HCT116 (cell line): ENCODE measurements around the gene CDIP1. TPM values are rescaled to one million over a fixed set of nuclear protein-coding genes. Genes with fewer than 3 reads are reported as not detected.

Source experiments
- ATAC-seq: fragments of 200-7000 bp; cut with Tn5 transposase; 2 replicates; pipeline ENCODE4 v1.9.1; 2020; ENCODE audit warnings: mild to moderate bottlenecking, moderate library complexity
- BruUV-seq: library from RNA; stranded (reverse); fragments of 400-500 nt; replicated peaks from 2 replicates; lab custom pipeline; 2021; lab: Mats Ljungman, UMichigan
- CTCF ChIA-PET: fragments of 300-600 bp; sonication (Branson Sonifier 250); formaldehyde crosslinking; loops from one replicate; lab custom pipeline; 2021; ENCODE audit warnings: antibody characterized with exemption; lab: Charles Lee
- POLR2A ChIA-PET: fragments of 300-600, 350-600 bp; sonication (Branson Sonifier 250); formaldehyde crosslinking; loops from one replicate; lab custom pipeline; 2021; ENCODE audit warnings: antibody characterized with exemption; lab: Charles Lee
- RAD21 ChIA-PET, 2 experiments: fragments of 300-600 bp; sonication (Branson Sonifier 250); formaldehyde crosslinking; loops; one replicate each; lab custom pipeline; 2023; ENCODE audit warnings: low total read pairs in 2 of 2; ENCODE audit not compliant: uncharacterized antibody in 2 of 2, unreplicated experiment in 2 of 2, low non-redundant PET in 1 of 2; lab: Charles Lee
- DNase-seq: peaks from one replicate; pipeline ENCODE4 v3.0.0-alpha.2; 2010; ENCODE audit warnings: low read depth, low spot score
- H2AFZ ChIP-seq: fragments of 200-600 bp; shearing (Covaris generic), sonication (generic); 2 replicates; pipeline ENCODE4 v1.6.1; 2017; ENCODE audit warnings: low read depth, mixed run types, mixed read lengths, antibody characterized with exemption, low read length; ENCODE audit not compliant: poor library complexity, severe bottlenecking
- H3K27ac ChIP-seq: 2 replicates; pipeline ENCODE4 v1.5.1; 2012; ENCODE audit warnings: low read depth, low read length
- H3K27me3 ChIP-seq: fragments of 200-600 bp; sonication (generic); 2 replicates; pipeline ENCODE4 v1.6.1; 2016; ENCODE audit warnings: mixed run types, low read length, mixed read lengths; ENCODE audit not compliant: insufficient read depth
- H3K36me3 ChIP-seq, 2 experiments: fragments of 200-500 bp in 1 of 2; fragments of 200-600 bp in 1 of 2; sonication (Bioruptor generic) in 1 of 2; sonication (generic) in 1 of 2; 2 replicates each; pipeline versions ENCODE4 v1.5.1 to v1.6.1; 2014 to 2016; ENCODE audit warnings: low read length in 2 of 2, inconsistent platforms in 1 of 2, mixed read lengths in 1 of 2, mixed run types in 1 of 2; ENCODE audit not compliant: insufficient read depth in 2 of 2, control insufficient read depth in 1 of 2
- H3K4me1 ChIP-seq, 2 experiments: fragments of 200-600 bp in 1 of 2; sonication (generic) in 1 of 2; 2 replicates each; pipeline versions ENCODE4 v1.5.1 to v1.6.1; 2012 to 2017; ENCODE audit warnings: low read length in 2 of 2, inconsistent platforms in 1 of 2, mild to moderate bottlenecking in 1 of 2, mixed read lengths in 1 of 2, mixed run types in 1 of 2, moderate library complexity in 1 of 2; ENCODE audit not compliant: insufficient read depth in 2 of 2, control insufficient read depth in 1 of 2
- H3K4me2 ChIP-seq: fragments of 200-600 bp; sonication (generic); 2 replicates; pipeline ENCODE4 v1.6.1; 2017; ENCODE audit warnings: mixed run types, low read length, mixed read lengths
- H3K4me3 ChIP-seq, 2 experiments: fragments of 200-600 bp in 1 of 2; sonication (generic) in 1 of 2; replicated peaks in 1 of 2; 2 replicates each; pipeline ENCODE4 v1.5.1; 2011 to 2016; ENCODE audit warnings: low read length in 2 of 2, control low read depth in 1 of 2, low read depth in 1 of 2, mild to moderate bottlenecking in 1 of 2, mixed read lengths in 1 of 2, mixed run types in 1 of 2
- H3K79me2 ChIP-seq: fragments of 200-600 bp; sonication (generic); 2 replicates; pipeline ENCODE4 v1.6.1; 2017; ENCODE audit warnings: mild to moderate bottlenecking, mixed run types, low read length, moderate library complexity, mixed read lengths; ENCODE audit not compliant: insufficient read depth
- H3K9ac ChIP-seq: fragments of 200-600 bp; sonication (generic); 2 replicates; pipeline ENCODE4 v1.6.1; 2016; ENCODE audit warnings: low read length, mixed read lengths
- H3K9me2 ChIP-seq: fragments of 200-600 bp; sonication (generic), shearing (Covaris generic); 2 replicates; pipeline ENCODE4 v1.6.1; 2017; ENCODE audit warnings: mixed run types, mild to moderate bottlenecking, moderate library complexity; ENCODE audit not compliant: insufficient read depth
- H3K9me3 ChIP-seq, 2 experiments: fragments of 200-500 bp in 1 of 2; fragments of 200-600 bp in 1 of 2; sonication (Bioruptor generic) in 1 of 2; sonication (generic) in 1 of 2; 2 replicates each; pipeline ENCODE4 v1.6.1; 2014 to 2017; ENCODE audit warnings: low read length in 2 of 2, mixed read lengths in 2 of 2, inconsistent platforms in 1 of 2, low read depth in 1 of 2, mild to moderate bottlenecking in 1 of 2, mixed run types in 1 of 2, moderate library complexity in 1 of 2; ENCODE audit not compliant: control insufficient read depth in 1 of 2, insufficient read depth in 1 of 2
- H4K20me1 ChIP-seq: fragments of 200-600 bp; sonication (generic), shearing (Covaris generic); 2 replicates; pipeline ENCODE4 v1.6.1; 2017; ENCODE audit warnings: mixed run types, mild to moderate bottlenecking, moderate library complexity; ENCODE audit not compliant: insufficient read depth
- EZH2 ChIP-seq: fragments of 200-600 bp; sonication (generic); IDR thresholded peaks from 2 replicates; pipeline ENCODE4 v1.6.1; 2017; ENCODE audit warnings: antibody characterized with exemption, mixed run types
- JUND ChIP-seq: IDR thresholded peaks from 2 replicates; pipeline ENCODE4 v1.6.1; 2012
- MAX ChIP-seq: IDR thresholded peaks from 2 replicates; pipeline ENCODE4 v1.6.1; 2012
- POLR2A ChIP-seq: IDR thresholded peaks from 2 replicates; pipeline ENCODE4 v1.7.0; 2011; ENCODE audit warnings: borderline replicate concordance; ENCODE audit not compliant: insufficient read depth, insufficient read length; ENCODE audit errors: extremely low read depth
- SP1 ChIP-seq: IDR thresholded peaks from 2 replicates; pipeline ENCODE4 v1.6.1; 2012; ENCODE audit warnings: low read depth
- ZBTB33 ChIP-seq: IDR thresholded peaks from 2 replicates; pipeline ENCODE4 v1.6.1; 2011; ENCODE audit warnings: mild to moderate bottlenecking, low read length, moderate library complexity; ENCODE audit not compliant: insufficient replicate concordance; ENCODE audit errors: extremely low read depth
- ZFX ChIP-seq: fragments of 450-650 bp; IDR thresholded peaks from 2 replicates; pipeline ENCODE4 v1.6.1; 2017
- ZNF274 ChIP-seq: fragments of 200-500 bp; sonication (Bioruptor generic); IDR thresholded peaks from 2 replicates; pipeline ENCODE4 v1.6.1; 2014; ENCODE audit warnings: mild to moderate bottlenecking, low read depth, low read length, inconsistent platforms
- intact Hi-C: fragments of 100-400 bp; cut with micrococcal nuclease; formaldehyde crosslinking; loops from 2 replicates; pipeline ENCODE4 v1.10.0; 2022
- total RNA-seq: library from RNA; stranded (reverse); gene quantifications from one replicate; pipeline ENCODE4 v1.2.1, GENCODE V29; 2021; ENCODE audit not compliant: unreplicated experiment
- TF ChIP-seq, protein P1 (sequence below): IDR thresholded peaks from 2 replicates; pipeline ENCODE4 v1.6.1; 2012; ENCODE audit warnings: low read depth

Gene CDIP1
- total RNA-seq, 1 experiment from 2014 or later = 7.2 TPM

GRCh38 chr16:4513881-4514280, 24.7 kb downstream of the CDIP1 start (continued):
- TF ChIP-seq, protein P1, sequence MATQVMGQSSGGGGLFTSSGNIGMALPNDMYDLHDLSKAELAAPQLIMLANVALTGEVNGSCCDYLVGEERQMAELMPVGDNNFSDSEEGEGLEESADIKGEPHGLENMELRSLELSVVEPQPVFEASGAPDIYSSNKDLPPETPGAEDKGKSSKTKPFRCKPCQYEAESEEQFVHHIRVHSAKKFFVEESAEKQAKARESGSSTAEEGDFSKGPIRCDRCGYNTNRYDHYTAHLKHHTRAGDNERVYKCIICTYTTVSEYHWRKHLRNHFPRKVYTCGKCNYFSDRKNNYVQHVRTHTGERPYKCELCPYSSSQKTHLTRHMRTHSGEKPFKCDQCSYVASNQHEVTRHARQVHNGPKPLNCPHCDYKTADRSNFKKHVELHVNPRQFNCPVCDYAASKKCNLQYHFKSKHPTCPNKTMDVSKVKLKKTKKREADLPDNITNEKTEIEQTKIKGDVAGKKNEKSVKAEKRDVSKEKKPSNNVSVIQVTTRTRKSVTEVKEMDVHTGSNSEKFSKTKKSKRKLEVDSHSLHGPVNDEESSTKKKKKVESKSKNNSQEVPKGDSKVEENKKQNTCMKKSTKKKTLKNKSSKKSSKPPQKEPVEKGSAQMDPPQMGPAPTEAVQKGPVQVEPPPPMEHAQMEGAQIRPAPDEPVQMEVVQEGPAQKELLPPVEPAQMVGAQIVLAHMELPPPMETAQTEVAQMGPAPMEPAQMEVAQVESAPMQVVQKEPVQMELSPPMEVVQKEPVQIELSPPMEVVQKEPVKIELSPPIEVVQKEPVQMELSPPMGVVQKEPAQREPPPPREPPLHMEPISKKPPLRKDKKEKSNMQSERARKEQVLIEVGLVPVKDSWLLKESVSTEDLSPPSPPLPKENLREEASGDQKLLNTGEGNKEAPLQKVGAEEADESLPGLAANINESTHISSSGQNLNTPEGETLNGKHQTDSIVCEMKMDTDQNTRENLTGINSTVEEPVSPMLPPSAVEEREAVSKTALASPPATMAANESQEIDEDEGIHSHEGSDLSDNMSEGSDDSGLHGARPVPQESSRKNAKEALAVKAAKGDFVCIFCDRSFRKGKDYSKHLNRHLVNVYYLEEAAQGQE = no peak
- TF ChIP-seq SP1 = no peak
- no peak for TF ChIP-seq POLR2A
- no peak for TF ChIP-seq EZH2

DNA sequence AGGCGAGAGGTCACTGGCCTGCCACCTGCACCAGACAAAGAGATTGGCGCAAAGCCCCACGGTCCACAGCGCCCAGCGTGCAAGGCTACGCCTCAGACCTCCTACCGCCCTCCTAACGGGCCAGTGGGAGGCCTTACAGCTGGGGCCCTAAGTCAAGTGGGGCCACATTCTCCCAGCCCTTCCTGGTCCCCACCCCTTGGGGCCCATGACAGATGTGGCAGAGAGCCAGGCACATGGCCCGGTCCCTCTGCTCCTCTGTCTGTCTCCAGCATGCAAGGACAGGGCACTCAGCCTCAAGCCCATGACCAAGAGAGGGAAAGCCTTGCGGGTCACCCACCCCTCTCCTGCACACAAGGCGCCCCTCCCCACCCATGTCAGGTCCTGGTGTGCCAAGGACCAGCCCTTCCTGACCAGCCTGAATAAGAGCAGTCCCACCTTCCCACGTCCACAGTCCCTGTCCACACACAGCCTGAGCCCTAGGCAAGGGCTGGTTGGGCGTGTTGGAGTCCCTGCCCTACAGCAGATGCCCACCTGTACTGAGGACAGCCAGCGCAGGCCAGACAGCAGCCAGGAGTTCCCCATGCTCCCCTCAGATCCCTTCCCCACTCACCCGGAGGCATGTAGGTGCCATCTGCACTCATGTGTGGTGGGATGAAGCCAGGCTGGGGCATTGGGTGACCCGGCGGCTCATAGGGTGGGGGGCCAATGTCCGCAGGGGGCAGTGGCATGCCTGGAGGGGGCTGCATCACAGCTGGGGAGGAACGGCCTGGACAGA, 25.3 kb downstream of the CDIP1 start:
- no TSS peak for BruUV-seq
- ChIA-PET POLR2A (no interaction called here), RAD21 (no interaction called here), CTCF (no interaction called here)
- H3K4me3 ChIP-seq = no peak overlapping the region
- H3K4me1 ChIP-seq = no peaks in the 10 kb centered on the region
- no peak for TF ChIP-seq POLR2A
- TF ChIP-seq ZFX = no peak
- TF ChIP-seq MAX = no peak
- TF ChIP-seq ZBTB33 = no peak
- no peak for TF ChIP-seq ZNF274
- TF ChIP-seq JUND = no peak
- no peaks in the 10 kb centered on the region for H3K79me2 ChIP-seq
- H4K20me1 ChIP-seq = no peaks in the 10 kb centered on the region
- no peaks in the 10 kb centered on the region for H3K9me2 ChIP-seq
- H3K27me3 ChIP-seq = no peaks in the 10 kb centered on the region
- H3K27ac ChIP-seq = no peak overlapping the region
- no peak overlapping the region for H3K9ac ChIP-seq
- intact Hi-C loops = loop anchor here (10.0 kb wide), 1 partner anchor 142 kb away; no protein-coding TSS in a partner anchor
- ATAC-seq = no peak
- DNase-seq = no peak
- H3K4me2 ChIP-seq = no peak overlapping the region
- H3K9me3 ChIP-seq = no peaks in the 10 kb centered on the region
- peaks cover 19 to 25% of the 10 kb centered on the region in 2 experiments for H3K36me3 ChIP-seq
- H2AFZ ChIP-seq = no peak overlapping the region
